Naive B cell (primary cell): Measurements from ENCODE around the gene CNTLN. TPM values are rescaled to one million over a fixed set of nuclear protein-coding genes. Genes with fewer than 3 reads are reported as not detected.
"Not testable (repeated sequence)": the region's sequence is repeated elsewhere in the genome, so short reads cannot be mapped to it uniquely, and the experiment has no call there.

Experiments used
- ATAC-seq, 2 donors: fragments of 150-1000 bp; cut with Tn5 transposase; 2 replicates each; pipeline ENCODE4 v1.10.0; 2021; ENCODE audit warnings: low read depth in 2 of 2, mild to moderate bottlenecking in 2 of 2, moderate library complexity in 2 of 2
- DNase-seq: peaks from one replicate; pipeline ENCODE4 v3.0.0; 2022
- H3K27ac Mint-ChIP-seq, 6 donors: one replicate each; pipeline ENCODE4 v1.8.0; 2020 to 2022; ENCODE audit warnings: mild to moderate bottlenecking in 6 of 6, mixed read lengths in 6 of 6, moderate library complexity in 5 of 6, inconsistent platforms in 2 of 6
- H3K27me3 Mint-ChIP-seq, 3 donors: one replicate each; pipeline ENCODE4 v1.8.0; 2021 to 2022; ENCODE audit warnings: mixed read lengths in 3 of 3, mild to moderate bottlenecking in 1 of 3
- H3K36me3 Mint-ChIP-seq, 2 donors: one replicate each; pipeline ENCODE4 v1.8.0; 2020 to 2022; ENCODE audit warnings: mixed read lengths in 2 of 2, inconsistent platforms in 1 of 2, mild to moderate bottlenecking in 1 of 2
- H3K4me1 Mint-ChIP-seq, 3 donors: one replicate each; pipeline ENCODE4 v1.8.0; 2020 to 2022; ENCODE audit warnings: mixed read lengths in 3 of 3, inconsistent platforms in 1 of 3, mild to moderate bottlenecking in 1 of 3, moderate library complexity in 1 of 3
- H3K4me3 Mint-ChIP-seq, 8 donors: one replicate each; pipeline ENCODE4 v1.8.0; 2020 to 2022; ENCODE audit warnings: mild to moderate bottlenecking in 8 of 8, mixed read lengths in 8 of 8, moderate library complexity in 8 of 8, inconsistent platforms in 2 of 8
- H3K9me3 Mint-ChIP-seq, 7 donors: one replicate each; pipeline ENCODE4 v1.8.0; 2020 to 2022; ENCODE audit warnings: mixed read lengths in 7 of 7, mild to moderate bottlenecking in 5 of 7, inconsistent platforms in 2 of 7, moderate library complexity in 1 of 7
- polyA plus RNA-seq, 6 donors: library from polyadenylated mRNA; unstranded; fragments of 300-500 nt; fragmentation: Illumina TruSeq; gene quantifications; one replicate each; pipeline ENCODE4 v1.2.3, GENCODE V29; 2021; ENCODE audit warnings: low read depth in 6 of 6

CNTLN gene
- polyA plus RNA-seq, 6 donors from 2014 or later: 0.07 TPM; not detected in 5

DNA sequence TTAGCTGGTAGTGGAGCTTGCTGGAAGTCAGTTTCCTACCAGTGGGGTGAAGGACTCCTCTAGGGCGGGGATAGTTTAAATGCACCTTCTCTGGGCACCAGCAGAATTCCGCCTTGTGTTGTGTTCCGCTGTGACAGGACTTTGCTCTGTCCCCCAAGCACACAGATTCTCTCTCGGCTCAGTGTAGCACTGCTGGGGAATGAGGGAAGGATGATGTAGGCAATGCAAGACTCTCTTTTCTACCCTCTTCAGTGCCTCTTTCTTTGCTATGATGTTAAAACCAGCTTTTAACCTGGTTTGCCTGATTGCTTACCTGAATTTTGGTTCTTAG is 288.8 kb downstream of the CNTLN start:
- H3K4me3 Mint-ChIP-seq: no peak overlapping the region
- no peak for ATAC-seq

DNA sequence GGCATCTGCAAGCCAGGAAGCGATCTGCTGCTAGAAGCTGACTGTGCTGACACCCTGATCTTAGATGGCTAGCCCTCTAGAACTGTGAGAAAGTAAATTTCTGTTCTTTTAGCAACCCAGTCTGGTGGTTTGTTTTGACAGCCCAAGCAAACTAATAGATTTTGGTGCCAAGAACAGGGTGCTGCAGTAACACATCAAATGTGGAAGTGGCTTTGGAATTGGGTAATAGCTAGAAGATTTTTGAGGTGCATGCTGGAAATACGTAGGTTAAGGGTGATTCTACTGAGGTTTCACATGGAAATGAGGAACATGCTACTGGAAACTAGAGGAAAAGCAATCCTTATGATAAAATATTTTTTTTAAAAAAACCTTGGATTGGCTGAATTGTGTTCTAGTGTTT is 290.5 kb downstream of the CNTLN start:
- Mint-ChIP-seq H3K9me3 (no peaks in the 10 kb centered on the region), H3K4me3 (no peak overlapping the region), H3K4me1 (no peaks in the 10 kb centered on the region), H3K36me3 (no peaks in the 10 kb centered on the region), H3K27ac (no peak overlapping the region), H3K27me3 (no peaks in the 10 kb centered on the region)
- ATAC-seq (no peak), DNase-seq (no peak)

More for the DNA sequence above, 288.8 kb downstream of the CNTLN start:
- no peak overlapping the region for H3K27ac Mint-ChIP-seq
- no peaks in the 10 kb centered on the region for H3K27me3 Mint-ChIP-seq
- no peaks in the 10 kb centered on the region for H3K36me3 Mint-ChIP-seq
- DNase-seq: no peak
- no peaks in the 10 kb centered on the region for H3K4me1 Mint-ChIP-seq
- H3K9me3 Mint-ChIP-seq: no peaks in the 10 kb centered on the region

DNA sequence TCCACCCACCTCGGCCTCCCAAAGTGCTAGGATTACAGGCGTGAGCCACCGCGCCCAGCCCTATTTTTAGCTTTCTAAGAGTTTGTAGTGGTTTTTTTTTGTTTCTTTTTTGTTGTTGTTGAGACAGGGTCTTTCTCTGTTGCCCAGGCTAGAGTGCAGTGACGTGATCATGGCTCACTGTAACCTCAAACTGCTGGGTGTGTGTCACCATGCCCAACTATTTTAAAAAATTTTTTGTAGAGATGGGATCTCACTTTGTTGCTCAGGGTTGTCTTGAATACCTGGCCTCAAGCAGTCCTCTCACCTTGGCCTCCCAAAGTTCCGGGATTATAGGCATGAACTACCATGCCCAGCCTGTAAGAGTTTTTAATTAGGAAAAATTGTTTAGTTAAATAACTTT is 298.7 kb downstream of the CNTLN start:
- Mint-ChIP-seq H3K4me3 (no peak overlapping the region), H3K27me3 (no peaks in the 10 kb centered on the region), H3K9me3 (peaks cover 0 to 4% (median under 1%) of the 10 kb centered on the region in 7 donors), H3K4me1 (no peaks in the 10 kb centered on the region), H3K36me3 (no peaks in the 10 kb centered on the region), H3K27ac (no peak overlapping the region)
- DNase-seq (no peak), ATAC-seq (no peak)

DNA sequence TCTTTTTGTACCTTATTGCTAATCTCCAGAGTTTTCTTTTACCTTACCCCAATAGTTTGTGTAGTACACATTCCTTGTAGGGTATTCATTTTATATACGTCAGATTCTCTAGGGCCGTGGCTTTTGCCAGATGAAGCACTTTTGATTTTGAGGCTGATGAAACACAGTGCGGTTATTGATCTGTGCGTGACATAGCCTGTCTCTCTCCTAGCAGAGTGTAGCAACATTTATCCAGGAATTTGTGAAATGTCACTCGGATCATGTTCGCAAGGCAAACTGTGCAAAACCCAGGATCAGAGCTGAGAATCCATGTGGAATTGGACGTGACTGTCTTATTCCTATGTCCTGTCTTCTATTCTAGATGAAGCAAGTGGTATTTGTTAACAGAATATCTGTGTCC is 302.0 kb downstream of the CNTLN start:
- no peak for DNase-seq
- no peak for ATAC-seq
- H3K27ac Mint-ChIP-seq: no peak overlapping the region
- no peaks in the 10 kb centered on the region for H3K4me1 Mint-ChIP-seq
- no peak overlapping the region for H3K4me3 Mint-ChIP-seq
- H3K36me3 Mint-ChIP-seq: no peaks in the 10 kb centered on the region
- H3K27me3 Mint-ChIP-seq: no peaks in the 10 kb centered on the region
- H3K9me3 Mint-ChIP-seq: peaks cover 0 to 17% (median 12%) of the 10 kb centered on the region in 7 donors

DNA sequence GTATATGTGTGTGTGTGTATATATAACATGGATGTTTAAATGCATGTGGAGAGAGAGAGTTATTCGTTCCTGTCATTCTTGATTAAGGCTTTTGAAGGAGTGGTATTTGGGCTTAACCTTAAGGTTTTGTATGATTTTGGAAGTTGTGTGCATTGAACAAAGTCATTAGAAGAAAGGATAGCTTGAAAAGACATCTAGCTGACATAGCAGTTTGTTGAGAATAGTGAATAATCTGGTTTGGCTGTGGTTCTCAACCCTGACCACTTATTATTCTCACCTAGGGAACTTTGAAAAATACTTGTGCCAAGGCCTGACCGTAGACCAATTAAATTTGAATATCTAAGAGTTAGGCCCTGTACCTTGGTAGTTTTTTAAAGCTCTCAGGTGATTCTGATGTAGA is 303.0 kb downstream of the CNTLN start:
- Mint-ChIP-seq H3K9me3 (peaks cover 0 to 18% (median 12%) of the 10 kb centered on the region in 7 donors), H3K4me1 (no peaks in the 10 kb centered on the region), H3K27me3 (no peaks in the 10 kb centered on the region), H3K27ac (no peak overlapping the region), H3K36me3 (no peaks in the 10 kb centered on the region), H3K4me3 (no peak overlapping the region)
- ATAC-seq (no peak), DNase-seq (no peak)

DNA sequence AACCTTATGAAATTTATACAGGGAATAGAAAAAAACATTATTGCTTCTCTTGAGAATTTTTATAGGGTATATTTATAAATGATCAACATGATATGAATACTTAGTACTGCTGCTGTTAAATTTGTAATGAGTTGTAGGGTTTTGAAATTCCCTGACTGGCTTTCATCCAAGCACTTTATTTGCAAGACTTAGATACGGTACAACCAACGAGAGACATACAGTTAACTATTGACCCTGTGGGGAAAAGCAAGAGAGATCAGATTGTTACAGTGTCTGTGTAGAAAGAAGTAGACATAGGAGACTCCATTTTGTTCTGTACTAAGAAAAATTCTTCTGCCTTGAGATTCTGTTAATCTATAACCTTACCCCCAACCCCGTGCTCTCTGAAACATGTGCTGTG is 310.3 kb downstream of the CNTLN start:
- DNase-seq, H3K4me1 Mint-ChIP-seq, H3K27ac Mint-ChIP-seq, H3K36me3 Mint-ChIP-seq, H3K27me3 Mint-ChIP-seq, ATAC-seq, H3K4me3 Mint-ChIP-seq: not testable (repeated sequence)
- H3K9me3 Mint-ChIP-seq: peaks cover 0 to 12% (median 5%) of the 10 kb centered on the region in 7 donors

DNA sequence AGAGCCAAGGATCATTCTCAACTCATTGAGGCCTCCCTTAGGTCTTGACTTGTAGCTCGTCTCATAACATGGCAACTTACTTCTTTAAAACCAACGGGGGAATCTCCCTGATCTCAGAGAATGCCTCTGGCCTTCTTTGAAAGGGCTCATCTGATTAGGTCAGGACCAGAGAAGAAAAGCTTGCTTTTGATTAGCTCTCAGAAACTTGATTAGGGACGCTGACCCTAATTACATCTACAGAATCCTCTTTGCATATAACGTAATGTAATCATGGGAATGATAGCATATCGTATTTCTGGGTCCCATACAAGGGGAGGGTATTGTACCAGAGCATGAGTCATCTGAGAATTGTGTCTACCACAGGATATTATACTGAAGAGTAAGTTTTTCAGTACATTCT is 318.9 kb downstream of the CNTLN start:
- no peaks in the 10 kb centered on the region for H3K36me3 Mint-ChIP-seq
- DNase-seq: no peak
- no peak overlapping the region for H3K4me3 Mint-ChIP-seq
- no peak for ATAC-seq
- H3K9me3 Mint-ChIP-seq: peaks cover 0 to 2% (median 0%) of the 10 kb centered on the region in 7 donors
- no peaks in the 10 kb centered on the region for H3K27me3 Mint-ChIP-seq
- H3K4me1 Mint-ChIP-seq: no peaks in the 10 kb centered on the region
- H3K27ac Mint-ChIP-seq: no peak overlapping the region

DNA sequence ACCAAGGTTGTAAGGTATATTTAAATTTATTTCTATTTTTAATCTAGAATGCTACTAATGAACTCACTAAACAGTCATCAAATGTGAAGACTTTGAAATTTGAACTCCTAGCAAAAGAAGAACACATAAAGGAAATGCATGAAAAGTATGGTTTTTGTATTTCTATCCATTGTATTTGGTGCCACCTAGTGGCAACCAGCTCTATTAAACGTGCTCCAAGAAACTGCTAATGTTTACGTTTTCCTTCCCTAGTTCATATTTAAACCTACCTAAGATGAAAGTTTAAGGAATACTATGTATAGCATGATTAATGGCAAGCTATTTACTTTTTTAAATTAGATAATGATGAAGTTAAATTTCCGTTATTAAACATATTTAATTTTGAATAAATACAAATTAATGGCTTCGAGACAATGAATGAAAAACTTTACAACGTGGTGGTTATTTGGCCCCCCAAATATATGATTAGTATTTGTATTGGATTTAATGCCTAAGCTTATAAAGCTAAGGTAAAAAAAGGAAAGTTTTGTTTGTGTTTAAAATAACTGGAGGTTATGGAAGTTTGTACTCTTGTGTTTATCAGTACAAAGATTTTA is 328.1 kb downstream of the CNTLN start:
- Mint-ChIP-seq H3K36me3 (no peaks in the 10 kb centered on the region), H3K9me3 (no peaks in the 10 kb centered on the region), H3K27me3 (no peaks in the 10 kb centered on the region), H3K4me1 (no peaks in the 10 kb centered on the region), H3K27ac (no peak overlapping the region), H3K4me3 (no peak overlapping the region)
- ATAC-seq (no peak), DNase-seq (peak; percentile 11)

DNA sequence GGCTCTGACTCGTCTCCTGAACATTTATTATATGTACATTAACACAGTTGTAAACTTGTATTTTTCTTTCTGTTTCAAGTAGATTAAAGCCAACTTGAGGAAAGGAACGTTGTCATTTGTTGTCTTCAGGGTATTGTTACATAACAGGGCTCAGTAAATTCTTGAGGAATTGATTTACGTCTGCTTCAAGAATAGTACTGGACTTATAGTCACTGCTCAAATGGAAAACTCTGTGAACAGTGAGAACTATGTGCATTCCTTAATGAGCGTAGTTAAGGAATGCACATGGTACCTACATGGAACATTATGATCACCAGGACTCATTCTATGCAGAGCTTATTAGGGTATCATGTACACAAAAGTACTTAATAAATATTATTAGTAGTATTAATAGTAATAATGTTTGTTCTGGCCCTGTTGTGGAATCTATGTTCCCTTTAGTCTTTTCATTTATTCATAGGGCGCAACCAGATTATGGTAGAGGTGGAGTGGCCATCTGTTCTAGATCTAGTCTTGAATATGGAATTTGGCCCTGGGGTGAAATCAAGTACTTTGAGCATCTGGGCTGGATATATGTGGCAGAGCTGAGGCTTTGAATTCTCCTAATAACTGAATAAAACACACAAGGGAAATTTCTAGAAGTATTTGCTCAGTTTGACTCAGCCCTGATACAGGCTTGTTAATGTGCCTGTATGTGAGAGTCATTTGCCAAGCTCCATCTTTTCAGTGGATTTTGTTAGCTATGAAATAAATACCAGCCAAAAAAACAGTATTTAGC is 335.4 kb downstream of the CNTLN start:
- ATAC-seq (no peak), DNase-seq (no peak)
- Mint-ChIP-seq H3K27me3 (no peaks in the 10 kb centered on the region), H3K4me3 (no peak overlapping the region), H3K9me3 (no peaks in the 10 kb centered on the region), H3K4me1 (no peaks in the 10 kb centered on the region), H3K36me3 (no peaks in the 10 kb centered on the region), H3K27ac (no peak overlapping the region)

DNA sequence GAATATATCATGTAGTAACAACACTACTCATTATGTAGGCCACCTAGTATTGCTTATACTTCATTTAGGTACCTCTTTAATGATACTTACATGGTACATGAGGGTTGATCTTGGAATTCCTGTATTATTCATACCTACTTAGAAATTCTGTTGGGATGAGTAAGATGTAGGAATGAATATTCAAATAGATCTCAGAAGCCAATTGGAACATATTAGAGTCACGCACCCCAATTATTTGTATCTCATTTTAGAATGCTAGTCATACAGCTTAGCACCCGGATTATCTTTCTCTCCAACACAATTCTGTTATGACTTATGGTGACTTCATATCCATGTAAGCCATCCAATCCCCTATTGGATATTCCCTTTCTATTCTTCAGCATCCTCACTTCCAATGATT is 337.3 kb downstream of the CNTLN start:
- ATAC-seq: no peak
- Mint-ChIP-seq H3K4me3 (no peak overlapping the region), H3K27ac (no peak overlapping the region), H3K36me3 (no peaks in the 10 kb centered on the region), H3K9me3 (no peaks in the 10 kb centered on the region), H3K4me1 (no peaks in the 10 kb centered on the region), H3K27me3 (no peaks in the 10 kb centered on the region)
- DNase-seq: no peak

DNA sequence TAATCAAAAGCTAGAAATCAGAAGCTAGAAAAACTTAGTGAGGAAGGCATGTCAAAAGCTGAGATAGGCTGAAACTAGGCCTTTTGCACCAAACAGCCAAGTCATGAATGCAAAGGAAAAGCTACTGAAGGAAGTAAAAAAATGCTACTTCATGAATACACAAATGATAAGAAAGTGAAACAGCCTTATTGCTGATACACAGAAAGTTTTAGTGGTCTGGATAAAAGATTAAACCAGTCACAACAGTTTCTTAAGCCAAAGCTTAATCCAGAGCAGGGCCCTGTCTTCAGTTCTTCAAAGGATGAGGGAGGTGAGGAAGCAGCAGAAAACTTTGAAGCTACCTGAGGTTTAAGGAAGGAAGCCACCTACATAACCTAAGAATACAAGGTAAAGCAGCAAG is 341.6 kb downstream of the CNTLN start:
- Mint-ChIP-seq H3K27me3 (no peaks in the 10 kb centered on the region), H3K36me3 (no peaks in the 10 kb centered on the region), H3K9me3 (peaks cover 0 to 3% (median 0%) of the 10 kb centered on the region in 7 donors), H3K27ac (no peak overlapping the region), H3K4me1 (no peaks in the 10 kb centered on the region), H3K4me3 (no peak overlapping the region)
- ATAC-seq (no peak), DNase-seq (no peak)

DNA sequence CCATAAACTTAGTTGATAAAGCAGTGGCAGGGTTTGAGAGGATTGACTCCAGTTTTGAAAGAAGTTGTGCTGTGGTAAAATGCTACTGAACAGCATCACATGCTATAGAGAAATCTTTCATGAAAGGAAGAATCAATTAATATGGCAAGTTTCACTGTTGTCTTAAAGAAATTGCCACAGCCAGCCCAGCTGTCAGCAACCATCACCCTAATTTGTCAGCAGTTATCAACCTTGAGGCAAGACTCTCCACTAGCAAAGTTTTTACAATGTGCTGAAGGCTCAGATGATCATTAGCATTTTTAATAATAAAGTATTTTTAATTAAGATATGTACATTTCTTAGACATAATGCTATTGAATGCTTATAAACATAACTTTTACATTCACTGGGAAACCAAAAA is 343.0 kb downstream of the CNTLN start:
- Mint-ChIP-seq H3K36me3 (no peaks in the 10 kb centered on the region), H3K4me3 (no peak overlapping the region), H3K27me3 (no peaks in the 10 kb centered on the region), H3K4me1 (no peaks in the 10 kb centered on the region), H3K9me3 (peaks cover 0 to 3% (median 0%) of the 10 kb centered on the region in 7 donors), H3K27ac (no peak overlapping the region)
- no peak for ATAC-seq
- no peak for DNase-seq

DNA sequence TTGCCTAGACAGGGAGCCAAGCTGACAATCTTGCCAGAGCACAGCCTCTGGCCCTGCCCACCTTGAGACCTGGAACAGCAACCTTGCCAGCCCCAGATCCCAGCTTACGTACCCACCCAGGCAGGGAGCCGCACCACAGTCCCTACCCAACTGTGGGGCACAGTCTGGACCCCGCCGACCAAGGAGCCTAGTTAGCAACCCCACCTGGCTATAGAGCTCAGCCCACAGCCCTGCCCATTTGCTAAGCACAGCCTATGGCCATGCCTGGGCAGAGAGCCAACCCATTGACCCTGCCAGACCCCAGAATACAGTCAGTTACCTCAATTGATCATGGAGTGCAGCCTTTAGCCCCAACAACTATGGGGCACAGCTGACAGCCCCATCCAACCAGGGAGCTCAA is 346.1 kb downstream of the CNTLN start:
- Mint-ChIP-seq H3K4me3 (no peak overlapping the region), H3K27me3 (no peaks in the 10 kb centered on the region), H3K4me1 (no peaks in the 10 kb centered on the region), H3K27ac (peak overlapping the region in 1 of 6 donors; percentile 5), H3K36me3 (no peaks in the 10 kb centered on the region), H3K9me3 (peaks cover 0 to 3% (median 0%) of the 10 kb centered on the region in 7 donors)
- ATAC-seq (no peak), DNase-seq (no peak)

DNA sequence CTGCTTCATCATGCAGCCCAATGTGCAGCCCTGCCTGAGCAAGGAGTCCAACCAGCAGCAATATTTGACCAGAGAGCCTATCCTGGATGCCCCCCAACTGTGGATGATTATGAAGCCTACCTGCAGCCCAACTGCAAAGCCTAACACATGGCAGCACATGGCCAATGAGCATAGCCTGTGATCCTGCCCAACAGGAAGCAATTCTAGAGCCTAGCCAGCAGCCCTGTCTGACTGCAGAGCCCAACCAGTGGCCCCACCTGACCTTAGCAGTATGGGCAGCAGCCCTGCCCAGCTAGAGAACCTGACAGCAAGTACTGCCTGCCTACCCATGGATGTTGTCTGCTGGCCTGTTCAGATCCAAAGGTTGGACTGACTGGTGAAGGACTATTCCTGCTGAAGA is 346.7 kb downstream of the CNTLN start:
- H3K36me3 Mint-ChIP-seq: no peaks in the 10 kb centered on the region
- no peak overlapping the region for H3K27ac Mint-ChIP-seq
- no peaks in the 10 kb centered on the region for H3K4me1 Mint-ChIP-seq
- peaks cover 0 to 3% (median 0%) of the 10 kb centered on the region in 7 donors for H3K9me3 Mint-ChIP-seq
- no peak for ATAC-seq
- no peaks in the 10 kb centered on the region for H3K27me3 Mint-ChIP-seq
- no peak for DNase-seq
- H3K4me3 Mint-ChIP-seq: no peak overlapping the region
